Brain microvascular endothelial cell (primary cell): ENCODE results near the gene UNC13B.
"Not testable (repeated sequence)": the region's sequence is repeated elsewhere in the genome, so short reads cannot be mapped to it uniquely, and the experiment has no call there.

Experiments
- DNase-seq: peaks from one replicate; pipeline ENCODE4 v3.0.0-alpha.2; 2020
- H3K27ac ChIP-seq: fragments of 250-450 bp; sonication (Bioruptor Pico); 2 replicates; pipeline ENCODE4 v1.5.1; 2020; ENCODE audit warnings: mild to moderate bottlenecking, moderate library complexity
- H3K27me3 ChIP-seq: fragments of 250-450 bp; sonication (Bioruptor Pico); replicated peaks from 2 replicates; pipeline ENCODE4 v1.5.1; 2020; ENCODE audit warnings: mild to moderate bottlenecking
- H3K36me3 ChIP-seq: fragments of 250-450 bp; sonication (Bioruptor Pico); replicated peaks from 2 replicates; pipeline ENCODE4 v1.5.1; 2020; ENCODE audit warnings: mild to moderate bottlenecking
- H3K4me3 ChIP-seq: 2 replicates; pipeline ENCODE4 v1.5.1; 2011; ENCODE audit warnings: low read depth, mild to moderate bottlenecking, control low read depth, low read length, moderate library complexity
- in situ Hi-C: cut with HindIII; loops from 2 replicates; pipeline ENCODE4 v1.10.0; 2017; ENCODE audit warnings: low sequenced_read_pairs, low pct_ligation_motif_present
- TF ChIP-seq, protein P1 (sequence below): IDR thresholded peaks from 2 replicates; pipeline ENCODE4 v1.5.1; 2011; ENCODE audit warnings: low read depth, mild to moderate bottlenecking, moderate library complexity, low read length, control low read depth, inconsistent platforms; ENCODE audit errors: missing control alignments

The UNC13B gene

DNA sequence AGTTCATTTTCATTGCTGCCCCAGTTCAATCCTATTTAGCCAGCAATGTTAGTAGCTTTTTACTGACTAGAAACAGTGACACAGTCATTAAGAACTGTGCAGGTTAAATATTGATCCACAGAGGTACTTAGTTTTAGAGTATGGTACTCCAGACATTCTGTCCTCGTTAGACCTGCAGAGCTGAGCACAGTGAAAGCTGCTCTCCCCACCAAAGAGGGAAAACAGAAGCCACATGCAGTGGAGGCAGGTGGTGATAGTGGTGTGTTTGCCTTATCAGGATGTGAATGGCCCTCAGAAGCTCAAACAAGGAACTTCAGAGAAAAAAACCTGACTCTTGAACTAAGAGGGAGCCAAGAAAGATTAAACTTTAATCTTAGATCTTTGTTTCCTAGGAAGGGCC lies 75.5 kb downstream of the UNC13B start:
- H3K36me3 ChIP-seq, result no peaks in the 10 kb centered on the region
- in situ Hi-C loops, result no loop called here
- H3K27ac ChIP-seq, result no peak overlapping the region
- DNase-seq, result no peak
- TF ChIP-seq, protein P1, sequence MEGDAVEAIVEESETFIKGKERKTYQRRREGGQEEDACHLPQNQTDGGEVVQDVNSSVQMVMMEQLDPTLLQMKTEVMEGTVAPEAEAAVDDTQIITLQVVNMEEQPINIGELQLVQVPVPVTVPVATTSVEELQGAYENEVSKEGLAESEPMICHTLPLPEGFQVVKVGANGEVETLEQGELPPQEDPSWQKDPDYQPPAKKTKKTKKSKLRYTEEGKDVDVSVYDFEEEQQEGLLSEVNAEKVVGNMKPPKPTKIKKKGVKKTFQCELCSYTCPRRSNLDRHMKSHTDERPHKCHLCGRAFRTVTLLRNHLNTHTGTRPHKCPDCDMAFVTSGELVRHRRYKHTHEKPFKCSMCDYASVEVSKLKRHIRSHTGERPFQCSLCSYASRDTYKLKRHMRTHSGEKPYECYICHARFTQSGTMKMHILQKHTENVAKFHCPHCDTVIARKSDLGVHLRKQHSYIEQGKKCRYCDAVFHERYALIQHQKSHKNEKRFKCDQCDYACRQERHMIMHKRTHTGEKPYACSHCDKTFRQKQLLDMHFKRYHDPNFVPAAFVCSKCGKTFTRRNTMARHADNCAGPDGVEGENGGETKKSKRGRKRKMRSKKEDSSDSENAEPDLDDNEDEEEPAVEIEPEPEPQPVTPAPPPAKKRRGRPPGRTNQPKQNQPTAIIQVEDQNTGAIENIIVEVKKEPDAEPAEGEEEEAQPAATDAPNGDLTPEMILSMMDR, result no peak
- no peak overlapping the region for H3K4me3 ChIP-seq
- H3K27me3 ChIP-seq, result no peaks in the 10 kb centered on the region

DNA sequence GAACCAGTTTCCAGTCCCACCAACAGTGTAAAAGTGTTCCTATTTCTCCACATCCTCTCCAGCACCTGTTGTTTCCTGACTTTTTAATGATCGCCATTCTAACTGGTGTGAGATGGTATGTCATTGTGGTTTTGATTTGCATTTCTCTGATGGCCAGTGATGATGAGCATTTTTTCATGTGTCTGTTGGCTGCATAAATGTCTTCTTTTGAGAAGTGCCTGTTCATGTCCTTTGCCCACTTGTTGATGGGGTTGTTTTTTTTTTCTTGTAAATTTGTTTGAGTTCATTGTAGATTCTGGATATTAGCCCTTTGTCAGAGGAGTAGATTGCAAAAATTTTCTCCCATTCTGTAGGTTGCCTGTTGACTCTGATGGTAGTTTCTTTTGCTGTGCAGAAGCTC lies 84.1 kb downstream of the UNC13B start:
- H3K27ac ChIP-seq, H3K4me3 ChIP-seq, H3K27me3 ChIP-seq, H3K36me3 ChIP-seq, in situ Hi-C loops, DNase-seq: not testable (repeated sequence)

DNA sequence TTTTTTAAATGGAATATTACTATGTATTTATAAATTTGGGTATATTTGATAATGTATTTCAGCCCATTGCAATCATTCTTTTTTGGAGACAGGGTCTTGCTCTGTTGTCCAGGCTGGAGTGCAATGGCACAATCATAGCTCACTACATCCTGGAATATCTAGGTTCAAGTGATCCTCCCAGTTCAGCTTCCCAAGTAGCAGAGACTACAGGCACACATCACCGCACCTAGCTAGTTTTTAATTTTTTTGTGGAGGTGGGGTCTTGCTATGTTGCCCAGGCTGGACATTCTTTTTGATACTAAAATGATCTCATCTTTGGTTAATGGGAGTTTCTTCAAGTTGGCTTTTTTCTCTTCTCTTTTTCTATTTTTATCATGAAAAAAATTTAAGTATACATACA lies 91.3 kb downstream of the UNC13B start:
- H3K27me3 ChIP-seq, result no peaks in the 10 kb centered on the region
- no peak overlapping the region for H3K27ac ChIP-seq
- TF ChIP-seq, protein P1, result no peak
- in situ Hi-C loops, result no loop called here
- no peak for DNase-seq
- no peaks in the 10 kb centered on the region for H3K36me3 ChIP-seq
- no peak overlapping the region for H3K4me3 ChIP-seq

DNA sequence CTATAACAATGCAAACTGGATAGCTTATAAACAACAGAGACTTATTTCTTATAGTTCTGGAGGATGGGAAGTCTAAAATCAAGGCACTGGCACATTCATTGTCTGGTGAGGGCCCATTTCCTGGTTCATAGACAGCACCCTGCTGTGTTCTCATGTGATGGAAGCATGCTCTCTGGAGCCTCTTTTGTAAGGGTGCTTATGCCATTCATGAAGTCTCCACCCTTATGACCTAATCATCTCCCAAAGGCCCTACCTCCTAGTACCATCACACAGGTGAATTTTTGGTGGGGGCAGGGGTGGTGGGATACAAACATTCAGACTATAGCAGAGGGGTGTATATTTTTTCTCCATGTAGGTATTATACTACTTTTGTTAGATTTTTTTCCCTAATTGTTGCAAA lies 92.4 kb downstream of the UNC13B start:
- TF ChIP-seq, protein P1, result no peak
- DNase-seq, result no peak

DNA sequence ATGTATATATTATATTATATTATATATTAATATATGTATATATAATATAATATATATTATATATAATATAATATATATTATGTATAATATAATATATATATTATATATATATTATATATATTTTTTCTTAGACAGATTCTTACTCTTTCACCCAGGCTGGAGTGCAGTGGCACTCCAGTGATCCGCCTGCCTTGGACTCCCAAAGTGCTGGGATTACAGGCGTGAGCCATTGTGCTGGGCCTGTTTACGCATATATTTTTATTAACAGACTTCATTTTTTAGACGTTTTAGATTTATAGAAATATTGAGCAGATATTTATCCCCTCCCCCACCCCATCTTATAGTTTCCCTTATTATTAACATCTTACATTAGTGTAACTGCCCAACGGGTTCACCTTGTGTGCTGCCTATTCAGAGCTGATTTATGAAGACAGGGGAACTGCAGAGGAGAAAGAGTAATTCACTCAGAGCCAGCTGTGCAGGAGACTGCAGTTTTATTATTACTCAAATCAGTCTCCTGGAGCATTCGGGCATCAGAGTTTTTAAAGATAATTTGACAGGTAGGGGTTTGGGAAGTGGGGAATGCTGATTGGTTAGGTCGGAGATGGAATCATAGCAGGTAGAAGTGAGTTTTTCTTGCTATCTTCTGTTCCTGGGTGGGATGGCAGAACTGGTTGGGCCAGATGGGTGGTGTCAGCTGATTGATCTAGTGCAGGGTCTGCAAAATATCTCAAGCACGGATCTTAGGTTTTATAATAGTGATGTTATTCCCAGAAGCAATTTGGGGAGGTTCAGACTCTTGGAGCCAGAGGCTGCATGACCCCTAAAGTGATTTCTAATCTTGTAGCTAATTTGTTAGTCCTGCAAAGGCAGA lies 93.4 kb downstream of the UNC13B start:
- Histone ChIP-seq H3K27me3 (no peaks in the 10 kb centered on the region), H3K27ac (no peak overlapping the region), H3K4me3 (no peak overlapping the region), H3K36me3 (no peaks in the 10 kb centered on the region)
- in situ Hi-C loops, result no loop called here
- TF ChIP-seq, protein P1, result no peak
- DNase-seq, result no peak

More for the DNA sequence above, 92.4 kb downstream of the UNC13B start:
- Histone ChIP-seq H3K4me3 (no peak overlapping the region), H3K27me3 (no peaks in the 10 kb centered on the region), H3K36me3 (no peaks in the 10 kb centered on the region), H3K27ac (no peak overlapping the region)
- in situ Hi-C loops, result no loop called here

DNA sequence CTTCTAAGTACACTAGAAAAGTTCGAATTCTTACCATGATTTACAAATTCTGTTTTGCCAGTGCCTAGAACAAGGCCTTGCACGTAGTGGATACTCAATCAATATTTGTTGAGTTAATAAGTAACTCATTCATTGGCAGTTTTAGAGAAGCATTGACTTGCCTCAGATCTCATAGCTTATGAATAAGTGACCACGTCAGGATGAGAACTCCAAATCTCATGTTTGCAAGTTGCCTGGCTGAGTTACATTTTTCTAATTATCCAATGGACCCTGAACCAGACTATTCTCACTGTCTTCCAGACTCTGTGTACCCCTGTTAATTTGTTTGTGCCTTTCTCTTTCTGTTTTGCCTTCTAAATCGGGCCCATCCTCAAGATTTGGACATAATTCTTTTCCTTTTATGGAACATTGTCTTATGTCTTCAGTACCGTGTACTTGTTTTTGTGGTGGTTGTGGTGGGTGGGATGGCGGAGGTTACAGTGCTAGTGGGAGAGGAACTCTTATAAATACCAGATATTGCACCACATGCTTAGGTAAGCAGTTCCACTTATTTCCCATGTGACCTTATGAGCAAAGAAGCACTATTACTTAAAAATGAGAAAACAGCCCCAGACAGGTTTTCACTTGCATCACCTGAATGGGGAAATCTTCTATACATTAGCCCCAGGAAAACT lies 96.3 kb downstream of the UNC13B start:
- no peak for DNase-seq
- TF ChIP-seq, protein P1, result no peak
- H3K27me3 ChIP-seq, result no peaks in the 10 kb centered on the region
- H3K4me3 ChIP-seq, result no peak overlapping the region
- H3K27ac ChIP-seq, result no peak overlapping the region
- H3K36me3 ChIP-seq, result no peaks in the 10 kb centered on the region
- in situ Hi-C loops, result no loop called here
